ENCODE data around the gene APOBR. TPM values are rescaled to one million over a fixed set of nuclear protein-coding genes. Genes with fewer than 3 reads are reported as not detected.

APOBR gene
- total and polyA plus RNA-seq, 10 of the 15 experiments (the other 5 are each of a cell fraction or from before 2014, with no cell fraction given) = 0.04 to 2.5 (median 0.54) TPM; not detected in 1

- TF ChIP-seq USF2 (IDR thresholded peaks at IDR 0.05; ENCODE audit: borderline replicate concordance, low read depth, low read length) = no peak
- no peak for TF ChIP-seq WRNIP1 (IDR thresholded peaks at IDR 0.05; ENCODE audit: borderline replicate concordance, low read depth, low read length)
- no peak for TF ChIP-seq NRF1 (conservative IDR thresholded peaks at IDR 0.05; ENCODE audit: low read depth, low read length)
- no peak for TF ChIP-seq SREBF1 (IDR thresholded peaks at IDR 0.05; ENCODE audit: low read length)
- TF ChIP-seq USF1 (IDR thresholded peaks at IDR 0.05; ENCODE audit: borderline replicate concordance, extremely low read length, insufficient read depth, low read depth, low read length) = no peak
- TF ChIP-seq ZSCAN29 (IDR thresholded peaks at IDR 0.05) = no peak
- peak; percentile 24; the same call in 1 of the 2 replicates for TF ChIP-seq TCF3 (IDR thresholded peaks at IDR 0.05; ENCODE audit: borderline replicate concordance, insufficient read depth, low read depth, low read length)
- no peak for TF ChIP-seq TARDBP (IDR thresholded peaks at IDR 0.05; ENCODE audit: borderline replicate concordance)
- no peak for TF ChIP-seq MYB (IDR thresholded peaks at IDR 0.05; ENCODE audit: borderline replicate concordance, low read depth, low read length)
- 0 out of 2 replicates have a peak, but pooled peaks have one; percentile 8 for TF ChIP-seq MTA2 (IDR thresholded peaks at IDR 0.05; ENCODE audit: low read depth)
Observed at GRCh38 chr16:28501258-28502232, 7.1 kb downstream of the APOBR start (continued).

Measured in GM12878 (cell line).